ENCODE results near the gene SYNE2. TPM values are rescaled to one million over a fixed set of nuclear protein-coding genes. Genes with fewer than 3 reads are reported as not detected.

The SYNE2 gene
- total and polyA plus RNA-seq, 2 of the 8 experiments (the other 6 are each of a cell fraction or from before 2014, with no cell fraction given) = 32.6 to 46.1 TPM

- no peak overlapping the region for H3K4me3 ChIP-seq (ENCODE audit: extremely low read depth in 1 of 4, insufficient read depth in 2 of 4, low read depth in 3 of 4, low read length in 4 of 4)
- POLR2A ChIA-PET (ENCODE audit: partially characterized antibody) = no interaction called here
- CTCF ChIA-PET (ENCODE audit: partially characterized antibody) = interaction anchor here (0.7 kb wide), 1 partner anchor 45 kb away, joined by 3 read pairs; no protein-coding TSS in a partner anchor
Measured at GRCh38 chr14:63833728-63834127, 19.1 kb upstream of the SYNE2 start.

More at GRCh38 chr14:63833728-63834127, 19.1 kb upstream of the SYNE2 start:
- H2BK5ac ChIP-seq (ENCODE audit: low read depth, low read length) = no peak overlapping the region
- H3K14ac ChIP-seq (ENCODE audit: insufficient read length) = no peak overlapping the region
- H2BK20ac ChIP-seq (ENCODE audit: low read length) = no peak overlapping the region
- no peak overlapping the region for H3K18ac ChIP-seq (ENCODE audit: extremely low read depth, low read length)
- H4K5ac ChIP-seq (ENCODE audit: insufficient read length, low read depth, low read length) = no peak overlapping the region
- WGBS, 2 experiments (ENCODE audit: extremely low coverage in 1 of 2, insufficient coverage in 1 of 2, insufficient read length in 1 of 2, insufficient replicate concordance in 2 of 2, low coverage in 1 of 2, low lambda C conversion rate in 2 of 2, missing lambda C conversion rate in 1 of 2) = 89% methylated on average over 1 of the region's 1 CpG; no CpG with 5 or more reads in 1 of the 2 experiments
- TF ChIP-seq FOSL1 (IDR thresholded peaks at IDR 0.05; ENCODE audit: insufficient read depth, low read depth, low read length) = no peak
- TF ChIP-seq CTCF (IDR thresholded peaks at IDR 0.05; ENCODE audit: control extremely low read depth in 1 of 3, insufficient read depth in 1 of 3, low read depth in 1 of 3, low read length in 3 of 3) = no peak
- TF ChIP-seq ASH2L (IDR thresholded peaks at IDR 0.05; ENCODE audit: low read length) = no peak
- TF ChIP-seq JUN (IDR thresholded peaks at IDR 0.05; ENCODE audit: low read depth, low read length) = no peak
- no peak for TF ChIP-seq RBBP5 (IDR thresholded peaks at IDR 0.05; ENCODE audit: borderline replicate concordance, low read depth, low read length)
- no peak for TF ChIP-seq TAF7 (optimal IDR thresholded peaks at IDR 0.05; ENCODE audit: borderline replicate concordance, low read depth, low read length)
- no peak for TF ChIP-seq HDAC2 (IDR thresholded peaks at IDR 0.05; ENCODE audit: borderline replicate concordance in 1 of 2, low read depth in 2 of 2, low read length in 2 of 2)
- TF ChIP-seq POU5F1 (IDR thresholded peaks at IDR 0.05; ENCODE audit: low read depth, low read length) = no peak
- TF ChIP-seq GABPA (IDR thresholded peaks at IDR 0.05; ENCODE audit: borderline replicate concordance, insufficient read depth, low read length) = no peak
- TF ChIP-seq SAP30 (IDR thresholded peaks at IDR 0.05; ENCODE audit: insufficient read depth, insufficient replicate concordance, low read length) = no peak
- no peak for TF ChIP-seq POLR2AphosphoS5 (IDR thresholded peaks at IDR 0.05; ENCODE audit: low read depth, low read length)
- no peaks in the 10 kb centered on the region for H3K27me3 ChIP-seq (replicated peaks in 1 of 4; ENCODE audit: control insufficient read depth in 3 of 4, extremely low read depth in 1 of 4, insufficient read depth in 3 of 4, low read length in 3 of 4)
- H2AK5ac ChIP-seq (ENCODE audit: low read depth, low read length) = no peak overlapping the region
- H3K9me3 ChIP-seq (ENCODE audit: insufficient read depth in 2 of 2, low read depth in 1 of 2, low read length in 1 of 2) = no peaks in the 10 kb centered on the region
- no peak overlapping the region for H3K4me2 ChIP-seq (ENCODE audit: insufficient read depth in 1 of 2, low read depth in 2 of 2, low read length in 2 of 2)
- H2BK15ac ChIP-seq (ENCODE audit: low read length) = no peak overlapping the region
- H3K9ac ChIP-seq (replicated peaks in 1 of 4; ENCODE audit: extremely low read depth in 1 of 4, low read depth in 3 of 4, low read length in 3 of 4) = no peak overlapping the region
- no peak overlapping the region for H2AFZ ChIP-seq (ENCODE audit: low read length)
- no peak overlapping the region for H4K91ac ChIP-seq (replicated peaks; ENCODE audit: insufficient read length, low read length)
- H3K4me1 ChIP-seq (replicated peaks in 1 of 4; ENCODE audit: control insufficient read depth in 3 of 4, insufficient read depth in 4 of 4, low read length in 3 of 4) = no peaks in the 10 kb centered on the region
- no peak overlapping the region for H3K27ac ChIP-seq (ENCODE audit: low read depth, low read length)
- H2BK120ac ChIP-seq (replicated peaks; ENCODE audit: low read depth, low read length) = no peak overlapping the region
- H3K36me3 ChIP-seq (ENCODE audit: control insufficient read depth in 2 of 4, insufficient read depth in 4 of 4, low read length in 3 of 4) = no peaks in the 10 kb centered on the region
- no peaks in the 10 kb centered on the region for H3K79me2 ChIP-seq (ENCODE audit: control insufficient read depth in 1 of 2, insufficient read depth in 2 of 2, low read length in 2 of 2)
- no peak overlapping the region for H4K8ac ChIP-seq (ENCODE audit: extremely low read depth, insufficient read depth, low read length)
- H3K79me1 ChIP-seq (ENCODE audit: low read depth, low read length) = no peaks in the 10 kb centered on the region
- H3K23me2 ChIP-seq (ENCODE audit: low read depth, low read length) = no peaks in the 10 kb centered on the region
- H4K20me1 ChIP-seq (replicated peaks in 1 of 2; ENCODE audit: control insufficient read depth in 1 of 2, insufficient read depth in 2 of 2, low read length in 2 of 2) = no peaks in the 10 kb centered on the region
- DNase-seq (ENCODE audit: low read depth in 1 of 2, low spot score in 2 of 2) (no peak), FAIRE-seq (no peak)
- no peak overlapping the region for H3K23ac ChIP-seq (ENCODE audit: insufficient read length)
- no peak overlapping the region for H2BK12ac ChIP-seq (ENCODE audit: low read depth, low read length)
- H3K4ac ChIP-seq (replicated peaks; ENCODE audit: insufficient read length, low read depth, low read length) = no peak overlapping the region
- no peak overlapping the region for H3K56ac ChIP-seq (replicated peaks; ENCODE audit: insufficient read length, low read depth, low read length)

Data from H1 (cell line).